Upper lobe of right lung (tissue), 1 donor: ENCODE data around the gene HSD17B3. TPM values are rescaled to one million over a fixed set of nuclear protein-coding genes. Genes with fewer than 3 reads are reported as not detected.
A peak's percentile ranks its signal among the peaks of the same experiment; 100 is the strongest.

ENCODE experiments used
- ATAC-seq: fragments of 200-7000 bp; cut with Tn5 transposase; one replicate; pipeline ENCODE4 v1.9.1; 2020; ENCODE audit warnings: mild to moderate bottlenecking, moderate library complexity
- DNase-seq: peaks from one replicate; pipeline ENCODE4 v3.0.0-alpha.2; 2020
- H3K27ac ChIP-seq: fragments of 200-600 bp; one replicate; pipeline ENCODE4 v1.8.0; 2022
- H3K27me3 ChIP-seq: fragments of 200-600 bp; one replicate; pipeline ENCODE4 v1.8.0; 2022; ENCODE audit warnings: mild to moderate bottlenecking
- H3K36me3 ChIP-seq: fragments of 200-600 bp; one replicate; pipeline ENCODE4 v1.8.0; 2022
- H3K4me1 ChIP-seq: fragments of 200-600 bp; one replicate; pipeline ENCODE4 v1.8.0; 2022
- H3K4me3 ChIP-seq: fragments of 200-600 bp; one replicate; pipeline ENCODE4 v1.8.0; 2022; ENCODE audit warnings: mild to moderate bottlenecking
- H3K9me3 ChIP-seq: fragments of 200-600 bp; one replicate; pipeline ENCODE4 v1.8.0; 2022
- intact Hi-C: fragments of 100-400 bp; cut with DNase I; formaldehyde crosslinking; loops from one replicate; pipeline ENCODE4 v1.11.0; 2022
- long read RNA-seq: library from polyadenylated mRNA; unstranded; transcript quantifications from one replicate; pipeline ENCODE4 v2.0.0, GENCODE V29; 2021
- total RNA-seq: library from RNA; stranded (reverse); fragmentation: NEBNext Ultra II Directional; extraction: Animal tissue kit (Norgen Biotek cat#: 25700); gene quantifications from one replicate; pipeline ENCODE4 v1.2.1, GENCODE V29; 2021
- TF ChIP-seq, protein P1 (sequence below): fragments of 200-600 bp; IDR thresholded peaks from one replicate; pipeline ENCODE4 v1.8.0; 2022; ENCODE audit warnings: antibody characterized with exemption
- donor health status: DM: no; HTN: yes; CAD: no; lungs with severe emphysema.

The HSD17B3 gene
- total RNA-seq = 0.81 TPM
- long read RNA-seq = 0 reads

DNA sequence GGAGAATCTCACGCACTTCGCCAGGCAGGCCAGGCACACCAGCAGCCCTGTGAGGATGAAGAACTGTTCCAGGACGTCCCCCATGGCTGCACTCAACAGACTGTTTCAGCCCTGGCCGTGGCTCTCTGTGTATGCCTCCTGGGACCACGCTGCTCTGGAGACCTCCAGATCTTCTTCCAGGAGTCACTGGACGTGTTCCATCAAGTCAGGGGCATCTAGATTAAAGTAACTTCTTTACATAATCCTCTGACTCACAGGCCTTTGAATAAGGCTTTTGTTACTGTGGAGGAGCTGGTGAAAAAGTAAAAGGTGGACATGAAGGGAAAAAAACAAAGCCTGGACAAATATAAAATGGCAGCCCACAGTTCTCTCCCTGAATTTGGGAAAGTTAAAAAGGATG is at the start of gene HSD17B3:
HSD17B3 (minus strand) TSS at position 156 of the 400 bp plus-strand sequence; CDS start at position 84, 72 bp downstream.
- Histone ChIP-seq H3K4me1 (no peaks in the 10 kb centered on the region), H3K27ac (no peak within 1 kb of the TSS), H3K36me3 (no peaks in the 10 kb centered on the region), H3K4me3 (no peak within 1 kb of the TSS), H3K27me3 (no peaks in the 10 kb centered on the region), H3K9me3 (no peaks in the 10 kb centered on the region)
- TF ChIP-seq, protein P1, sequence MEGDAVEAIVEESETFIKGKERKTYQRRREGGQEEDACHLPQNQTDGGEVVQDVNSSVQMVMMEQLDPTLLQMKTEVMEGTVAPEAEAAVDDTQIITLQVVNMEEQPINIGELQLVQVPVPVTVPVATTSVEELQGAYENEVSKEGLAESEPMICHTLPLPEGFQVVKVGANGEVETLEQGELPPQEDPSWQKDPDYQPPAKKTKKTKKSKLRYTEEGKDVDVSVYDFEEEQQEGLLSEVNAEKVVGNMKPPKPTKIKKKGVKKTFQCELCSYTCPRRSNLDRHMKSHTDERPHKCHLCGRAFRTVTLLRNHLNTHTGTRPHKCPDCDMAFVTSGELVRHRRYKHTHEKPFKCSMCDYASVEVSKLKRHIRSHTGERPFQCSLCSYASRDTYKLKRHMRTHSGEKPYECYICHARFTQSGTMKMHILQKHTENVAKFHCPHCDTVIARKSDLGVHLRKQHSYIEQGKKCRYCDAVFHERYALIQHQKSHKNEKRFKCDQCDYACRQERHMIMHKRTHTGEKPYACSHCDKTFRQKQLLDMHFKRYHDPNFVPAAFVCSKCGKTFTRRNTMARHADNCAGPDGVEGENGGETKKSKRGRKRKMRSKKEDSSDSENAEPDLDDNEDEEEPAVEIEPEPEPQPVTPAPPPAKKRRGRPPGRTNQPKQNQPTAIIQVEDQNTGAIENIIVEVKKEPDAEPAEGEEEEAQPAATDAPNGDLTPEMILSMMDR = no peak
- intact Hi-C loops = no loop called here
- ATAC-seq = no peak
- DNase-seq = no peak

DNA sequence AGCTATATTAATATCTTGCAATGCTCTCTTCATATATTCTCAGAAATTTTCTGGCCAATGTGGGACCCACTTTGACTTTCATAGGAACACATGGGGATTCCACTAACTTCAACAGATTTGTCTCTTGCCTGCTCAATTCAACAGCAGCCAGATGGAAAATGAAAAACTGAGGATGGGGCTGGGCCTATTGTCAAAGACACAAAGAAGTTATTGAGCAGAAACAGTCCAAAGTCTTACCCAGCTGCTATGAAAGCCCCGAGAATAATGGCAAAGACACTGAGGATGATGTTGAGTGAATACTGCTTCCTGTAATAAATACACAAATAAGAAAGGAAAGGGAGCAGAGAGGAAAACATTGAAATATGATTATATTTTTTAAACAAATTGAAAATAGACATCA is 48.9 kb upstream of the HSD17B3 start:
- DNase-seq (no peak), ATAC-seq (no peak)
- intact Hi-C loops = no loop called here
- H3K36me3 ChIP-seq = peaks cover 19% of the 10 kb centered on the region
- no peaks in the 10 kb centered on the region for H3K9me3 ChIP-seq
- TF ChIP-seq, protein P1 = no peak
- no peaks in the 10 kb centered on the region for H3K4me1 ChIP-seq
- H3K4me3 ChIP-seq = no peak overlapping the region
- no peak overlapping the region for H3K27ac ChIP-seq
- H3K27me3 ChIP-seq = no peaks in the 10 kb centered on the region

DNA sequence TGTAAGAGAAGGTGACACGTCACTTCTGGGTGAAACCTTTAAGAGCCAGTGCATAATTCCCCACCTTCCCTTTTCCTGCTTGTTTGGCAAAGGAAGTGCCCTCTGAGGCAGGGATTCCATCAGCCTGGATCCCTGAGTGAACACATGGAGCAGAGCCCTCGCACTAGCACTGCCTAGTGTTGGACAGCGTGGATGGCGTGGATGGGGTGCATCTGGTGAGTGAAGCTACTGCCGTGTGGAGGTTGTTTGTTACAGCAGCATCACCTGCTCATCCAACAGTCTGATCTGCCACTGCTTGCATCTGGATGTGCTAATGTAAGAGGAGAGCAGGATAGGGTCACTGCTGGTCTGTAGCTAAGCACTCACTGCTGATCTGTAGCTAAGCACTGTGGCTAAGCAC is 46.3 kb upstream of the HSD17B3 start:
- peaks cover 19% of the 10 kb centered on the region for H3K36me3 ChIP-seq
- no peak overlapping the region for H3K4me3 ChIP-seq
- DNase-seq = no peak
- no peaks in the 10 kb centered on the region for H3K27me3 ChIP-seq
- ATAC-seq = no peak
- peaks cover 9% of the 10 kb centered on the region for H3K4me1 ChIP-seq
- H3K27ac ChIP-seq = no peak overlapping the region
- TF ChIP-seq, protein P1 = no peak
- intact Hi-C loops = no loop called here
- no peaks in the 10 kb centered on the region for H3K9me3 ChIP-seq

DNA sequence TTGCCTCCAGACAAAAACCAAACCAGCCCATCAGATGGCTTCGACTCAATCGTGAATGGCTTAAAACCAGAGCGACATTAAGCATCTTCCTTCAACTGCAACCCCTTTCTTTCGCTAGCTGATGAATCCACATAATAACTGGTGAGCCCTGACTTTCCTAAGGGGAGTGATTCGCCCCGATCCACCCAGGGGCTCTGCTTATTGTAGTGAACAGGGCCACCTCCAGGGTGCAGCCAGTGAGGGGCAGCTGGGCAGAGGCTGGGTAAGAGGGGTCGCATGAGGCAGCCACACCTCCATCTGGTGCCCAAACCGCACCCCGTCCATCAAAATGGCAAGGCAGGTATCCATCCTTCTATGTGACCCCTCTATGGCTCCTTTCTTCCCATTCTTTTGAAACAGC is 43.6 kb upstream of the HSD17B3 start:
- DNase-seq (no peak), ATAC-seq (no peak)
- TF ChIP-seq, protein P1 = no peak
- Histone ChIP-seq H3K27ac (no peak overlapping the region), H3K36me3 (peaks cover 11% of the 10 kb centered on the region), H3K4me3 (no peak overlapping the region), H3K9me3 (no peaks in the 10 kb centered on the region), H3K27me3 (no peaks in the 10 kb centered on the region), H3K4me1 (peaks cover 9% of the 10 kb centered on the region)
- intact Hi-C loops = no loop called here

DNA sequence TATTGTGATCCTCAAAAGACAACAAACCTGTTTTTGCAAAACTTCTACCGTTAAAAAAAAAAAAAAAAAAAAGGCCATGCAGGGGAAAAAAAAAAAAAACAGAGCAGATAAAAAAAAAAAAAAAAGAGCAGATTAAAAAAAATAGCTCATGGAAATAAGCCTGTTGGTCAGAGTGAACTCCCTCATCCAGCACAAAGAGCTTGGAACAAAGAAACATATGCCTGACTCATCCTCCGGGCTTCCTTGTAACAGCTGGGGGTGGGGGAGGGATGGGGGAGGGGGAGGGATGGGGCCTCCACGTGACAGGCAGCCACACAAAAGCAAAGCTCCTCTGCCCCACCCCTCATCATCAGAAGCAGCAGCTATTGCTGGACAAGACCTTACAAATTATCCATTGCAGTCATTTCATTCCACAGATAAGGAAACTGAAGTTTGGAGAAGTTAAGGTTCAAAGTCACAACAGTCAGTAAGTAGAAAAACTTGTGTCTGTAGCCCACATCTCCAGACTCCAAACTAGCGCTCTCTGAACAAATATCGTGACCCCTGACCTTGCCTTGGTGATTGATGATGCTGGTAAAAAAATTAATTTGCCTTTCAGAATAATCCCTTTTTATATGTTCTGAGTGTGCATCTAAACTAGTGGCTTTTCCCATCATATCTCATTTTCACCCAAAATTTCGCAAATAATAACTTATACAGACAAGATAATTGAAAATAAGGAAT is 42.6 kb upstream of the HSD17B3 start:
- Histone ChIP-seq H3K36me3 (peaks cover 3% of the 10 kb centered on the region), H3K9me3 (no peaks in the 10 kb centered on the region), H3K27ac (no peak overlapping the region), H3K4me1 (peaks cover 9% of the 10 kb centered on the region), H3K27me3 (no peaks in the 10 kb centered on the region), H3K4me3 (no peak overlapping the region)
- intact Hi-C loops = no loop called here
- DNase-seq (no peak), ATAC-seq (peak; percentile 74)
- TF ChIP-seq, protein P1 = no peak
